GM12878 (cell line): ENCODE data around the gene KIF21A. TPM values are rescaled to one million over a fixed set of nuclear protein-coding genes. Genes with fewer than 3 reads are reported as not detected.

Source experiments
- ATAC-seq: fragments of 200-7000 bp; cut with Tn5 transposase; 3 replicates; pipeline ENCODE4 v1.9.1; 2020; ENCODE audit warnings: mild to moderate bottlenecking, moderate library complexity
- BruUV-seq: library from RNA; stranded (reverse); fragments of 400-500 nt; replicated peaks from 2 replicates; lab custom pipeline; 2021; lab: Mats Ljungman, UMichigan
- CTCF ChIA-PET: fragments of 300-600 bp; sonication (Branson Sonifier 250); formaldehyde crosslinking; extraction: SDS; loops from one replicate; lab custom pipeline; 2021; ENCODE audit warnings: inconsistent platforms; lab: Yijun Ruan, JAX
- POLR2A ChIA-PET: fragments of 350-600 bp; formaldehyde crosslinking; extraction: SDS; loops from one replicate; lab custom pipeline; 2021; ENCODE audit warnings: inconsistent platforms; lab: Charles Lee
- RAD21 ChIA-PET: fragments of 300-600 bp; sonication (Branson Sonifier 250); formaldehyde crosslinking; loops from one replicate; lab custom pipeline; 2023; ENCODE audit warnings: antibody characterized with exemption; ENCODE audit not compliant: unreplicated experiment; lab: Charles Lee
- SMC1A ChIA-PET: fragments of 300-600 bp; sonication (Branson Sonifier 250); formaldehyde crosslinking; loops from one replicate; lab custom pipeline; 2023; ENCODE audit not compliant: unreplicated experiment, uncharacterized antibody; lab: Charles Lee
- DNase-seq: peaks from one replicate; pipeline ENCODE4 v3.0.0-alpha.2; 2011; ENCODE audit warnings: low read depth, low spot score
- FAIRE-seq: peaks from 3 replicates; lab custom pipeline; 2011; peaks lifted over from hg19 to GRCh38; lab: Jason Lieb, UNC
- H2AFZ ChIP-seq: 2 replicates; pipeline ENCODE4 v1.6.0; 2011; ENCODE audit warnings: low read depth, low read length, control low read depth; ENCODE audit not compliant: control insufficient read depth
- H3K27ac ChIP-seq: 2 replicates; pipeline ENCODE4 v1.5.1; 2011; ENCODE audit warnings: control low read depth; ENCODE audit not compliant: control insufficient read depth, insufficient read depth
- H3K27me3 ChIP-seq, 2 experiments: replicated peaks in 1 of 2; 2 replicates each; pipeline versions ENCODE4 v1.6.0 to v1.6.1; 2011; ENCODE audit warnings: low read length in 1 of 2; ENCODE audit not compliant: control insufficient read depth in 2 of 2, insufficient read depth in 2 of 2
- H3K36me3 ChIP-seq, 2 experiments: 2 replicates each; pipeline ENCODE4 v1.5.1; 2011; ENCODE audit warnings: low read length in 1 of 2; ENCODE audit not compliant: control insufficient read depth in 2 of 2, insufficient read depth in 2 of 2
- H3K4me1 ChIP-seq: 2 replicates; pipeline ENCODE4 v1.6.1; 2011; ENCODE audit warnings: mild to moderate bottlenecking, low read length, moderate library complexity, mixed read lengths; ENCODE audit not compliant: control insufficient read depth, insufficient read depth
- H3K4me2 ChIP-seq: 2 replicates; pipeline ENCODE4 v1.6.0; 2011; ENCODE audit warnings: control low read depth; ENCODE audit not compliant: control insufficient read depth, insufficient read depth
- H3K4me3 ChIP-seq: fragments of 200-600 bp; sonication (generic); 2 replicates; pipeline ENCODE4 v1.5.1; 2016
- H3K79me2 ChIP-seq: 2 replicates; pipeline ENCODE4 v1.6.0; 2011; ENCODE audit warnings: low read length; ENCODE audit not compliant: control insufficient read depth, insufficient read depth
- H3K9ac ChIP-seq: 2 replicates; pipeline ENCODE4 v1.8.0; 2011; ENCODE audit warnings: low read length, control low read depth, mixed read lengths; ENCODE audit not compliant: control insufficient read depth, insufficient read depth
- H3K9me3 ChIP-seq: replicated peaks from 3 replicates; pipeline ENCODE4 v1.5.1; 2011; ENCODE audit warnings: mild to moderate bottlenecking, low read length; ENCODE audit not compliant: control insufficient read depth, insufficient read depth
- H4K20me1 ChIP-seq: 2 replicates; pipeline ENCODE4 v1.6.0; 2011; ENCODE audit not compliant: control insufficient read depth, insufficient read depth
- BACH1 ChIP-seq: fragments of 450-650 bp; IDR thresholded peaks from 2 replicates; pipeline ENCODE4 v1.6.1; 2017; ENCODE audit warnings: mild to moderate bottlenecking, borderline replicate concordance
- BCL3 ChIP-seq: IDR thresholded peaks from 2 replicates; pipeline ENCODE4 v1.6.1; 2011; ENCODE audit warnings: borderline replicate concordance, low read depth, mild to moderate bottlenecking, moderate library complexity, low read length; ENCODE audit not compliant: insufficient read depth, poor library complexity, severe bottlenecking
- BHLHE40 ChIP-seq, 2 experiments: fragments of 450-650 bp in 1 of 2; IDR thresholded peaks; 2 replicates each; pipeline ENCODE4 v1.6.1; 2011 to 2017; ENCODE audit warnings: low read depth in 2 of 2, borderline replicate concordance in 1 of 2, improper control_type of control experiment in 1 of 2, low read length in 1 of 2, mild to moderate bottlenecking in 1 of 2
- CHD2 ChIP-seq: IDR thresholded peaks from 2 replicates; pipeline ENCODE4 v1.6.1; 2011; ENCODE audit warnings: low read depth, low read length, improper control_type of control experiment, borderline replicate concordance
- E2F4 ChIP-seq: IDR thresholded peaks from 2 replicates; pipeline ENCODE4 v1.6.1; 2012; ENCODE audit warnings: low read depth, low read length, improper control_type of control experiment
- MAX ChIP-seq: IDR thresholded peaks from 2 replicates; pipeline ENCODE4 v1.6.1; 2012; ENCODE audit warnings: low read depth, low read length, improper control_type of control experiment
- NFYA ChIP-seq: IDR thresholded peaks from 2 replicates; pipeline ENCODE4 v1.6.1; 2011; ENCODE audit warnings: low read depth, mild to moderate bottlenecking, low read length, improper control_type of control experiment, borderline replicate concordance
- NKRF ChIP-seq: fragments of 450-650 bp; conservative IDR thresholded peaks from 2 replicates; pipeline ENCODE4 v1.6.1; 2017; ENCODE audit warnings: mild to moderate bottlenecking, moderate library complexity
- POLR2A ChIP-seq: IDR thresholded peaks from 2 replicates; pipeline ENCODE4 v1.6.1; 2011; ENCODE audit warnings: low read depth, mild to moderate bottlenecking, low read length
- RAD51 ChIP-seq: fragments of 450-650 bp; IDR thresholded peaks from 2 replicates; pipeline ENCODE4 v1.6.1; 2016; ENCODE audit warnings: moderate library complexity, mild to moderate bottlenecking, inconsistent platforms
- RELB ChIP-seq: fragments of 450-650 bp; IDR thresholded peaks from 2 replicates; pipeline ENCODE4 v1.6.1; 2017; ENCODE audit warnings: low read depth, mild to moderate bottlenecking, moderate library complexity
- REST ChIP-seq: IDR thresholded peaks from 2 replicates; pipeline ENCODE4 v1.6.1; 2012; ENCODE audit warnings: mild to moderate bottlenecking, low read depth, low read length
- SRF ChIP-seq, 2 experiments: IDR thresholded peaks; 2 replicates each; pipeline ENCODE4 v1.6.1; 2011; ENCODE audit warnings: low read depth in 2 of 2, low read length in 2 of 2, mild to moderate bottlenecking in 1 of 2, moderate library complexity in 1 of 2
- ZBED1 ChIP-seq: IDR thresholded peaks from 2 replicates; pipeline ENCODE4 v1.6.1; 2016; ENCODE audit warnings: borderline replicate concordance
- ZSCAN29 ChIP-seq: fragments of 450-650 bp; IDR thresholded peaks from 2 replicates; pipeline ENCODE4 v1.6.1; 2017; ENCODE audit warnings: mild to moderate bottlenecking, moderate library complexity
- WGBS: methylation state at CpG from one replicate; pipeline ENCODE4 v1.1.6; 2016; ENCODE audit warnings: low lambda C conversion rate; ENCODE audit not compliant: insufficient replicate concordance, insufficient coverage; ENCODE audit errors: missing lambda C conversion rate; 5-methylcytosine and 5-hydroxymethylcytosine counted together
- in situ Hi-C: fragments of 300-500 bp; cut with MboI; formaldehyde crosslinking; loops from 9 replicates; pipeline ENCODE4 v1.14.3; 2018; ENCODE audit warnings: mixed read lengths
- intact Hi-C: fragments of 100-400 bp; cut with micrococcal nuclease; formaldehyde crosslinking; loops from one replicate; pipeline ENCODE4 v1.14.2; 2022; ENCODE audit not compliant: unreplicated experiment
- polyA plus RNA-seq, 11 experiments: library from polyadenylated mRNA; depleted of rRNA in 4 of 11; unstranded in 6 of 11; stranded (reverse) in 5 of 11; fragments of >200 nt; fragmentation: Nextera tagmentation in 4 of 11; fragmentation: Illumina TruSeq in 1 of 11; extraction: Ambion mirVana in 4 of 11; extraction: Trizol in 1 of 11; gene quantifications; 1 replicate in 1 of 11; 2 replicates in 10 of 11; pipeline versions ENCODE4 v1.2.1 to v1.2.3, GENCODE V29; 2011 to 2016; ENCODE audit warnings: inconsistent platforms in 2 of 11, missing spikeins in 2 of 11, low read depth in 1 of 11
- total RNA-seq, 4 experiments: library from RNA; depleted of rRNA in 3 of 4; stranded (reverse); fragments of >200 nt in 3 of 4; fragmentation: Illumina TruSeq in 1 of 4; extraction: Trizol in 1 of 4; gene quantifications; 2 replicates each; pipeline versions ENCODE4 v1.2.1 to v1.2.3, GENCODE V29; 2013 to 2021

Gene KIF21A
- total and polyA plus RNA-seq, 10 of the 15 experiments (the other 5 are each of a cell fraction or from before 2014, with no cell fraction given), result 21.3 to 42.1 (median 24.5) TPM

GRCh38 chr12:39267886-39268285 lies 175.0 kb downstream of the KIF21A start:
- Histone ChIP-seq H3K9me3 (no peaks in the 10 kb centered on the region), H3K4me1 (no peaks in the 10 kb centered on the region), H3K27ac (no peak overlapping the region), H3K9ac (no peak overlapping the region), H3K79me2 (no peaks in the 10 kb centered on the region), H3K27me3 (no peaks in the 10 kb centered on the region), H4K20me1 (no peaks in the 10 kb centered on the region), H3K36me3 (no peaks in the 10 kb centered on the region), H3K4me2 (no peak overlapping the region), H3K4me3 (no peak overlapping the region), H2AFZ (no peak overlapping the region)
- ChIA-PET SMC1A (no interaction called here), CTCF (no interaction called here), POLR2A (no interaction called here), RAD21 (no interaction called here)
- FAIRE-seq (no peak), ATAC-seq (no peak), DNase-seq (no peak)
- WGBS, result 50% methylated on average over 1 of the region's 1 CpG
- in situ Hi-C loops (no loop called here), intact Hi-C loops (no loop called here)
- BruUV-seq, result no TSS peak
- TF ChIP-seq E2F4 (no peak), RELB (no peak), NFYA (no peak), ZBED1 (no peak), RAD51 (no peak), BACH1 (no peak), CHD2 (no peak), BCL3 (no peak), BHLHE40 (IDR thresholded peaks at IDR 0.05; ENCODE audit: borderline replicate concordance in 1 of 2, low read depth in 2 of 2, low read length in 1 of 2) (no peak), REST (no peak), POLR2A (no peak), ZSCAN29 (no peak), NKRF (no peak), MAX (no peak), SRF (IDR thresholded peaks at IDR 0.05; ENCODE audit: low read depth in 2 of 2, low read length in 2 of 2) (no peak)
